Mesenteric fat pad (tissue), 1 donor: ENCODE data around the gene RXFP1. TPM values are rescaled to one million over a fixed set of nuclear protein-coding genes. Genes with fewer than 3 reads are reported as not detected.
"Not testable (repeated sequence)": the region's sequence is repeated elsewhere in the genome, so short reads cannot be mapped to it uniquely, and the experiment has no call there.

Experiments used
- DNase-seq: peaks from one replicate; pipeline ENCODE4 v3.0.0-alpha.2; 2020; ENCODE audit warnings: low spot score
- total RNA-seq: library from RNA; stranded (reverse); fragmentation: NEBNext Ultra II Directional; extraction: Animal tissue kit (Norgen Biotek cat#: 25700); gene quantifications from one replicate; pipeline ENCODE4 v1.2.1, GENCODE V29; 2021
- donor health status: DM: yes; HTN: yes; CAD: no.

Gene RXFP1
- total RNA-seq, 1 donor from 2014 or later, result not detected

GRCh38 chr4:158606969-158607368, 85.3 kb downstream of the RXFP1 start:
- no peak for DNase-seq

- no peak for DNase-seq
Measured at GRCh38 chr4:158609116-158609515, 87.4 kb downstream of the RXFP1 start.

- no peak for DNase-seq
Measured at GRCh38 chr4:158610790-158611189, 89.1 kb downstream of the RXFP1 start.

- DNase-seq, result no peak
Measured at GRCh38 chr4:158613046-158613445, 91.4 kb downstream of the RXFP1 start.

- no peak for DNase-seq
Measured at GRCh38 chr4:158617956-158618355, 96.3 kb downstream of the RXFP1 start.

GRCh38 chr4:158621729-158622128, 100.0 kb downstream of the RXFP1 start:
- DNase-seq, result no peak

GRCh38 chr4:158622251-158622650, 100.6 kb downstream of the RXFP1 start:
- DNase-seq, result no peak

- DNase-seq, result no peak
Measured at GRCh38 chr4:158624889-158625478, 103.3 kb downstream of the RXFP1 start.

GRCh38 chr4:158625544-158625943, 103.9 kb downstream of the RXFP1 start:
- no peak for DNase-seq

GRCh38 chr4:158630893-158631292, 109.2 kb downstream of the RXFP1 start:
- DNase-seq, result no peak

- no peak for DNase-seq
Measured at GRCh38 chr4:158636619-158637018, 114.9 kb downstream of the RXFP1 start.

- no peak for DNase-seq
Measured at GRCh38 chr4:158644356-158644755, 122.7 kb downstream of the RXFP1 start.

- no peak for DNase-seq
Measured at GRCh38 chr4:158644760-158645159, 123.1 kb downstream of the RXFP1 start.

- no peak for DNase-seq
Measured at GRCh38 chr4:158649111-158649680, 127.5 kb downstream of the RXFP1 start.

GRCh38 chr4:158652920-158653319, 131.2 kb downstream of the RXFP1 start:
- no peak for DNase-seq

- DNase-seq, result no peak
Measured at GRCh38 chr4:158656439-158656838, 134.8 kb downstream of the RXFP1 start.

- DNase-seq, result no peak
Measured at GRCh38 chr4:158657291-158657690, 135.6 kb downstream of the RXFP1 start.

GRCh38 chr4:158663255-158663654, 141.6 kb downstream of the RXFP1 start:
- not testable (repeated sequence) for DNase-seq

- DNase-seq, result not testable (repeated sequence)
Measured at GRCh38 chr4:158663707-158664625, 142.3 kb downstream of the RXFP1 start.

GRCh38 chr4:158664806-158665205, 143.1 kb downstream of the RXFP1 start:
- DNase-seq, result no peak

GRCh38 chr4:158666892-158667291, 145.2 kb downstream of the RXFP1 start:
- no peak for DNase-seq

- DNase-seq, result no peak
Measured at GRCh38 chr4:158667651-158668198, 146.0 kb downstream of the RXFP1 start.
